HG03469 (cell line): Measurements from ENCODE around the gene KHSRP.
A peak's percentile ranks its signal among the peaks of the same experiment; 100 is the strongest.
"Not testable (repeated sequence)": the region's sequence is repeated elsewhere in the genome, so short reads cannot be mapped to it uniquely, and the experiment has no call there.

Experiments
- ATAC-seq: cut with Tn5 transposase; IDR thresholded peaks from one replicate; pipeline ENCODE4 v1.9.1; 2021; ENCODE audit warnings: mild to moderate bottlenecking, moderate library complexity, moderate number of reproducible peaks; ENCODE audit not compliant: unreplicated experiment

Gene KHSRP

GRCh38 chr19:6451583-6452222, 27.1 kb upstream of the KHSRP start:
- no peak for ATAC-seq

- no peak for ATAC-seq
Observed at GRCh38 chr19:6450166-6450565, 25.6 kb upstream of the KHSRP start.

- ATAC-seq, result no peak
Observed at GRCh38 chr19:6448045-6448444, 23.4 kb upstream of the KHSRP start.

GRCh38 chr19:6446452-6446851, 21.8 kb upstream of the KHSRP start:
- ATAC-seq, result no peak

GRCh38 chr19:6443986-6444385, 19.4 kb upstream of the KHSRP start:
- no peak for ATAC-seq

- no peak for ATAC-seq
Observed at GRCh38 chr19:6442087-6442688, 17.6 kb upstream of the KHSRP start.

GRCh38 chr19:6440905-6441304, 16.3 kb upstream of the KHSRP start:
- no peak for ATAC-seq

GRCh38 chr19:6439743-6440142, 15.1 kb upstream of the KHSRP start:
- no peak for ATAC-seq

- no peak for ATAC-seq
Observed at GRCh38 chr19:6433663-6434062, 9.1 kb upstream of the KHSRP start, which contains the start of gene SLC25A41. Gene SLC25A41, minus strand, starts transcription at chr19:6433763. Its CDS starts 70 bp downstream, at chr19:6433693.

GRCh38 chr19:6433165-6433564, 8.6 kb upstream of the KHSRP start:
- no peak for ATAC-seq

- no peak for ATAC-seq
Observed at GRCh38 chr19:6431891-6432290, 7.3 kb upstream of the KHSRP start.

- no peak for ATAC-seq
Observed at GRCh38 chr19:6429419-6430221, 5.0 kb upstream of the KHSRP start.

GRCh38 chr19:6428692-6429418, 4.2 kb upstream of the KHSRP start:
- ATAC-seq, result not testable (repeated sequence)

- ATAC-seq, result no peak
Observed at GRCh38 chr19:6427131-6427530, 2.5 kb upstream of the KHSRP start.

- no peak for ATAC-seq
Observed at GRCh38 chr19:6425732-6426620, 1.4 kb upstream of the KHSRP start.

GRCh38 chr19:6424939-6425731, 524 bp upstream of the KHSRP start:
- ATAC-seq, result peak; percentile 73

GRCh38 chr19:6423499-6424194, 964 bp downstream of the KHSRP start:
- ATAC-seq, result no peak

GRCh38 chr19:6421075-6422014, 3.3 kb downstream of the KHSRP start:
- no peak for ATAC-seq
